ENCODE results near the gene CCL7. TPM values are rescaled to one million over a fixed set of nuclear protein-coding genes. Genes with fewer than 3 reads are reported as not detected.

Gene CCL7
- total RNA-seq, 4 donors from 2014 or later: not detected

- Histone ChIP-seq H3K27ac (peak overlapping the region in 1 of 4 donors; percentile 31), H3K4me1 (peaks cover 20 to 63% (median 31%) of the 10 kb centered on the region in 4 donors), H3K4me3 (no peak overlapping the region), H3K27me3 (no peaks in the 10 kb centered on the region), H3K36me3 (no peaks in the 10 kb centered on the region), H3K9me3 (no peaks in the 10 kb centered on the region)
- intact Hi-C loops (cut with DNase I; ENCODE audit: low total_unique reads) (no loop called here), in situ Hi-C loops (cut with MboI; ENCODE audit: low pct_ligation_motif_present in 1 of 4, low pct_unique_long_range_greater_than_20kb in 1 of 4, low sequenced_read_pairs in 3 of 4) (no loop called here)
- DNase-seq: no peak
- 52 to 53% methylated on average over 2 to 3 of the region's 3 CpGs for WGBS, 2 donors (ENCODE audit: low coverage in 1 of 2)
- no peak for TF ChIP-seq POLR2A (IDR thresholded peaks at IDR 0.05)
- TF ChIP-seq CTCF (IDR thresholded peaks at IDR 0.05): no peak
- TF ChIP-seq EP300 (IDR thresholded peaks at IDR 0.05; ENCODE audit: low read depth): no peak
- TF ChIP-seq POLR2AphosphoS5 (IDR thresholded peaks at IDR 0.05): no peak
Observed at GRCh38 chr17:34246881-34247280, 23.1 kb upstream of the CCL7 start.

GRCh38 chr17:34248511-34249024 is 21.5 kb upstream of the CCL7 start:
- TF ChIP-seq EP300 (IDR thresholded peaks at IDR 0.05; ENCODE audit: low read depth): no peak
- TF ChIP-seq POLR2A (IDR thresholded peaks at IDR 0.05): no peak
- no peak for TF ChIP-seq POLR2AphosphoS5 (IDR thresholded peaks at IDR 0.05)
- TF ChIP-seq CTCF (IDR thresholded peaks at IDR 0.05): no peak
- DNase-seq: no peak
- in situ Hi-C loops (cut with MboI; ENCODE audit: low pct_ligation_motif_present in 1 of 4, low pct_unique_long_range_greater_than_20kb in 1 of 4, low sequenced_read_pairs in 3 of 4) (no loop called here), intact Hi-C loops (cut with DNase I; ENCODE audit: low total_unique reads) (no loop called here)
- Histone ChIP-seq H3K36me3 (no peaks in the 10 kb centered on the region), H3K27me3 (no peaks in the 10 kb centered on the region), H3K27ac (peak overlapping the region; percentile 47 to 74 (median 68)), H3K4me1 (peaks cover 35 to 64% (median 46%) of the 10 kb centered on the region in 4 donors), H3K4me3 (no peak overlapping the region), H3K9me3 (no peaks in the 10 kb centered on the region)
- WGBS, 2 donors (ENCODE audit: low coverage in 1 of 2): 59% methylated on average over 6 of the region's 6 CpGs; no CpG with 5 or more reads in 1 of the 2 donors

GRCh38 chr17:34249061-34249460 is 21.0 kb upstream of the CCL7 start:
- no peaks in the 10 kb centered on the region for H3K9me3 ChIP-seq
- H3K4me1 ChIP-seq: peaks cover 40 to 68% (median 51%) of the 10 kb centered on the region in 4 donors
- in situ Hi-C loops (cut with MboI; ENCODE audit: low pct_ligation_motif_present in 1 of 4, low pct_unique_long_range_greater_than_20kb in 1 of 4, low sequenced_read_pairs in 3 of 4) (no loop called here), intact Hi-C loops (cut with DNase I; ENCODE audit: low total_unique reads) (no loop called here)
- H3K27ac ChIP-seq: peak overlapping the region; percentile 47 to 74 (median 68)
- H3K4me3 ChIP-seq: no peak overlapping the region
- DNase-seq: no peak
- 38% methylated on average over 1 of the region's 1 CpG; no CpG with 5 or more reads in 1 of the 2 donors for WGBS, 2 donors (ENCODE audit: low coverage in 1 of 2)
- H3K36me3 ChIP-seq: no peaks in the 10 kb centered on the region
- no peak for TF ChIP-seq CTCF (IDR thresholded peaks at IDR 0.05)
- H3K27me3 ChIP-seq: no peaks in the 10 kb centered on the region

- peak overlapping the region; percentile 47 to 74 (median 68) for H3K27ac ChIP-seq
- no peaks in the 10 kb centered on the region for H3K36me3 ChIP-seq
- 70% methylated on average over 1 of the region's 1 CpG; no CpG with 5 or more reads in 1 of the 2 donors for WGBS, 2 donors (ENCODE audit: low coverage in 1 of 2)
- intact Hi-C loops (cut with DNase I; ENCODE audit: low total_unique reads): no loop called here
- H3K27me3 ChIP-seq: no peaks in the 10 kb centered on the region
- TF ChIP-seq POLR2AphosphoS5 (IDR thresholded peaks at IDR 0.05) (no peak), POLR2A (IDR thresholded peaks at IDR 0.05) (no peak), EP300 (IDR thresholded peaks at IDR 0.05; ENCODE audit: low read depth) (no peak), CTCF (IDR thresholded peaks at IDR 0.05) (no peak)
- H3K4me3 ChIP-seq: no peak overlapping the region
- DNase-seq: no peak
- in situ Hi-C loops (cut with MboI; ENCODE audit: low pct_ligation_motif_present in 1 of 4, low pct_unique_long_range_greater_than_20kb in 1 of 4, low sequenced_read_pairs in 3 of 4): no loop called here
- H3K4me1 ChIP-seq: peaks cover 43 to 72% (median 54%) of the 10 kb centered on the region in 4 donors
- no peaks in the 10 kb centered on the region for H3K9me3 ChIP-seq
Observed at GRCh38 chr17:34249478-34249877, 20.5 kb upstream of the CCL7 start.

All from transverse colon (tissue), 4 donors.